Natural killer cell (primary cell): Measurements from ENCODE around the gene MST1. TPM values are rescaled to one million over a fixed set of nuclear protein-coding genes. Genes with fewer than 3 reads are reported as not detected.

ENCODE experiments used
- ATAC-seq, 3 donors: fragments of 150-1000 bp in 2 of 3; fragments of 200-7000 bp in 1 of 3; cut with Tn5 transposase; 1 replicate in 1 of 3; 2 replicates in 2 of 3; pipeline ENCODE4 v1.10.0; 2021; ENCODE audit warnings: mild to moderate bottlenecking in 2 of 3, moderate library complexity in 2 of 3
- DNase-seq, 2 donors: peaks; one replicate each; pipeline versions ENCODE4 v3.0.0 to v3.0.0-alpha.2; 2013 to 2021; ENCODE audit warnings: mixed read lengths in 1 of 2
- H3K27ac ChIP-seq: one replicate; pipeline ENCODE4 v1.5.1; 2013; ENCODE audit warnings: mild to moderate bottlenecking, low read length
- H3K27me3 ChIP-seq: one replicate; pipeline ENCODE4 v1.6.1; 2013; ENCODE audit warnings: low read length; ENCODE audit not compliant: control insufficient read depth, insufficient read depth
- H3K36me3 ChIP-seq: one replicate; pipeline ENCODE4 v1.6.1; 2013; ENCODE audit warnings: low read length; ENCODE audit not compliant: control insufficient read depth, insufficient read depth
- H3K4me1 ChIP-seq: one replicate; pipeline ENCODE4 v1.6.1; 2013; ENCODE audit warnings: low read length; ENCODE audit not compliant: control insufficient read depth, insufficient read depth
- H3K4me3 ChIP-seq: one replicate; pipeline ENCODE4 v1.5.1; 2013; ENCODE audit warnings: low read length
- H3K9me3 ChIP-seq: one replicate; pipeline ENCODE4 v1.6.1; 2013; ENCODE audit warnings: low read length; ENCODE audit not compliant: control insufficient read depth, insufficient read depth
- H3K27ac Mint-ChIP-seq, 2 donors: one replicate each; pipeline ENCODE4 v1.8.0; 2022; ENCODE audit warnings: mild to moderate bottlenecking in 2 of 2, mixed read lengths in 2 of 2, moderate library complexity in 1 of 2
- H3K27me3 Mint-ChIP-seq, 2 donors: one replicate each; pipeline ENCODE4 v1.8.0; 2022; ENCODE audit warnings: low read depth in 2 of 2, mixed read lengths in 2 of 2
- H3K36me3 Mint-ChIP-seq: one replicate; pipeline ENCODE4 v1.8.0; 2022; ENCODE audit warnings: mixed read lengths
- H3K4me1 Mint-ChIP-seq, 2 donors: one replicate each; pipeline ENCODE4 v1.8.0; 2022; ENCODE audit warnings: mixed read lengths in 2 of 2
- H3K4me3 Mint-ChIP-seq: one replicate; pipeline ENCODE4 v1.8.0; 2022; ENCODE audit warnings: mild to moderate bottlenecking, moderate library complexity, mixed read lengths
- H3K9me3 Mint-ChIP-seq, 2 donors: one replicate each; pipeline ENCODE4 v1.8.0; 2022; ENCODE audit warnings: mixed read lengths in 2 of 2
- WGBS: methylation state at CpG from one replicate; pipeline ENCODE4 v1.1.7; 2013; ENCODE audit warnings: missing lambda C conversion rate; ENCODE audit not compliant: insufficient coverage; 5-methylcytosine and 5-hydroxymethylcytosine counted together
- intact Hi-C: fragments of 100-400 bp; cut with micrococcal nuclease; formaldehyde crosslinking; loops from one replicate; pipeline ENCODE4 v1.14.2; 2022
- total RNA-seq, 4 donors: library from RNA; stranded (reverse); fragments of 120-200 nt in 1 of 4; gene quantifications; one replicate each; pipeline versions ENCODE4 v1.2.3 to v1.2.4, GENCODE V29; 2013 to 2022
- TF ChIP-seq, protein P1 (sequence below): fragments of 200-600 bp; IDR thresholded peaks from one replicate; pipeline ENCODE4 v1.8.0; 2022; ENCODE audit warnings: antibody characterized with exemption

MST1 gene
- total RNA-seq, 3 donors from 2014 or later (not counting 1 experiment from before 2014, with no cell fraction given), result 9.5 to 19.1 (median 15.2) TPM

DNA sequence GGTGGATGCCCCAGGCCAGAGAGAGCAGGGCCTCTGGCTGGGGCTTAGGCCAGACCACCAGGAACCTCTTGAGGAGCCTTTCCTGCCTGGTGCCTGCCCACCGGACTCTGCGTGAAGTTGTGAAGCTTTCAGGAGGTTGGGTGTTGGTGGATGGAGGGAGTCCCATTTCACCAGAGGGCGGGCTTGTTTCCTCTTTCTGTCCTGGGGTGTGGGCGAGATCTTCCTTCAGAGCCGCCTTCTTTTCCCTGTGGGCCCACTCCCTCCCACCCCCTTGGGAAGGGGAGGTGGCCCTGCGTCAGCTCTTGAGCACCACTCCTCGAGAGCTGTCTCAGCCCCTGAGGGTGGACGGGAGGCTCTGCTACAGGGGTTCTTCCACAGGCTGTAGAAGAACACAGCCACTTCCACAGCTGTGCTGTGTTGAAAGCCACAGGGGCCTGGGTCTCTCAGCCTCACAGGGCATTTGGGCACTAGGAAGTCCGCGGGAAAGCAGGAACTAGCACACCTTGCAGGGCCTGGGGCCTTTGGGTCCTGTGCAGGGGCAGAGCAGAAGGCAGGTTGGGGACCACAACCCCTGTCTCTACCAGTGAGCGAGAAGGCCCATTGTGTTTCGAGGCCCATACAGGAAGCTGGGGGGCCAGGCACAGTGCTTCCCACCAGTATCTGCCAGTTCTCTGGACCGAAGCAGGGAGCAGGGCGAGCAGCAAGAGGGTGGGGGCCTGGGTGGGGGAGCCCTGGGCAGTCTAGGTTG is 28.1 kb upstream of the MST1 start:
- Mint-ChIP-seq H3K27ac (no peak overlapping the region), H3K27me3 (no peaks in the 10 kb centered on the region), H3K4me3 (peak overlapping the region; percentile 49), H3K9me3 (no peaks in the 10 kb centered on the region), H3K4me1 (peaks cover 17 to 41% of the 10 kb centered on the region in 2 donors), H3K36me3 (no peaks in the 10 kb centered on the region)
- H3K36me3 ChIP-seq, result peaks cover 8% of the 10 kb centered on the region
- H3K4me3 ChIP-seq, result no peak overlapping the region
- TF ChIP-seq, protein P1, sequence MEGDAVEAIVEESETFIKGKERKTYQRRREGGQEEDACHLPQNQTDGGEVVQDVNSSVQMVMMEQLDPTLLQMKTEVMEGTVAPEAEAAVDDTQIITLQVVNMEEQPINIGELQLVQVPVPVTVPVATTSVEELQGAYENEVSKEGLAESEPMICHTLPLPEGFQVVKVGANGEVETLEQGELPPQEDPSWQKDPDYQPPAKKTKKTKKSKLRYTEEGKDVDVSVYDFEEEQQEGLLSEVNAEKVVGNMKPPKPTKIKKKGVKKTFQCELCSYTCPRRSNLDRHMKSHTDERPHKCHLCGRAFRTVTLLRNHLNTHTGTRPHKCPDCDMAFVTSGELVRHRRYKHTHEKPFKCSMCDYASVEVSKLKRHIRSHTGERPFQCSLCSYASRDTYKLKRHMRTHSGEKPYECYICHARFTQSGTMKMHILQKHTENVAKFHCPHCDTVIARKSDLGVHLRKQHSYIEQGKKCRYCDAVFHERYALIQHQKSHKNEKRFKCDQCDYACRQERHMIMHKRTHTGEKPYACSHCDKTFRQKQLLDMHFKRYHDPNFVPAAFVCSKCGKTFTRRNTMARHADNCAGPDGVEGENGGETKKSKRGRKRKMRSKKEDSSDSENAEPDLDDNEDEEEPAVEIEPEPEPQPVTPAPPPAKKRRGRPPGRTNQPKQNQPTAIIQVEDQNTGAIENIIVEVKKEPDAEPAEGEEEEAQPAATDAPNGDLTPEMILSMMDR, result no peak
- no peaks in the 10 kb centered on the region for H3K27me3 ChIP-seq
- DNase-seq (no peak), ATAC-seq (no peak)
- intact Hi-C loops, result no loop called here
- H3K27ac ChIP-seq, result no peak overlapping the region
- no peaks in the 10 kb centered on the region for H3K9me3 ChIP-seq
- WGBS, result 88% methylated on average over 14 of the region's 14 CpGs
- H3K4me1 ChIP-seq, result peaks cover 40% of the 10 kb centered on the region

DNA sequence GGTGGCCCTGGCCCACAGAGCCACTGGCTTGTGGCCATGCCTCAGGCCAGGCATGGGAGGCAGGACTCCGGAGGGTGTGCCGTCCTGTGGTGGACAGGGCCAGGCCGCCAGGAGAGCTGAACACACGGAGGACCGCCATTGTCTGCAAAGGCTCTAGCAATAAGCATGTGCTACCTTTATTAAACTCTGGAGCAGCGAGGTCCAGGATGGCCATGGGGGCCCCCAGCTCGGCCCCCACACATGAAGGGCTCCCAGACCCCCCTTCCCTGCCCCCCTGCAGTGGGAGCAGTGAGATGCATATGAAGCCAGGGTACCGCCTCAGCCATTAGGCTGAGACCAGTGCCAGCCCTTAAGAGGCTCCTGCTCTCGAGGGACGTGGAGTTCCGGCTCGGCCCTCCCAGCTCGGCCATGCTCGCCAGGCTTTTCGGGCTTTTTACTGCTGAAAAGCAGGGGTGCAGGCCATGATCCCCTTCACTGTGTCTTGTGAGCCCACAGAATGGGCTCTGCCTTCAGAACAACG is 27.5 kb upstream of the MST1 start:
- Histone ChIP-seq H3K27me3 (no peaks in the 10 kb centered on the region), H3K4me3 (no peak overlapping the region), H3K9me3 (no peaks in the 10 kb centered on the region), H3K36me3 (peaks cover 4% of the 10 kb centered on the region), H3K27ac (no peak overlapping the region), H3K4me1 (peaks cover 42% of the 10 kb centered on the region)
- Mint-ChIP-seq H3K27me3 (no peaks in the 10 kb centered on the region), H3K9me3 (no peaks in the 10 kb centered on the region), H3K4me3 (no peak overlapping the region), H3K27ac (no peak overlapping the region), H3K4me1 (peaks cover 23 to 46% of the 10 kb centered on the region in 2 donors), H3K36me3 (no peaks in the 10 kb centered on the region)
- intact Hi-C loops, result no loop called here
- TF ChIP-seq, protein P1, result no peak
- DNase-seq (no peak), ATAC-seq (no peak)
- WGBS, result 97% methylated on average over 16 of the region's 16 CpGs

DNA sequence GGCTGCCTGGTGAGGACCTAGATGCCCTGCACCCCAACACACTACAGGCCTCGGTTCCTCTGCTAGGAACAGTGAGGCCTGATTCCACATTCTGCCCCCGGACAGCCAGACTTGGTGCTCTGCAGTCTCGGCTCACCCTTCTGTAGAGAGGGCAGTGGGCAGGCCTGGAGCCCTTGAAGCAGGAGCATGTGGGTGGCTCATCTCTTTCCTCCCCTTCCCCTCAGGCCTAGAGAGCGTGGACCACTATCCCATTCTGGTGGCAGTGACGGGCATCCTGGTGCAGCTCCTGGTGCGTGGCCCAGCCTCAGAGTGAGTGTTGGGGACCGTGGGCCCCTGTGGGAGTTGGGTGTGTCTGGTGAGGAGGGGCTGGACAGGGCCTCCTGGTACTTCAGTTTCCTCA is 26.9 kb upstream of the MST1 start:
- H3K27me3 ChIP-seq, result no peaks in the 10 kb centered on the region
- ATAC-seq (no peak), DNase-seq (no peak)
- 94% methylated on average over 7 of the region's 7 CpGs for WGBS
- Mint-ChIP-seq H3K9me3 (no peaks in the 10 kb centered on the region), H3K27ac (no peak overlapping the region), H3K4me3 (peak overlapping the region; percentile 31), H3K4me1 (peaks cover 28 to 49% of the 10 kb centered on the region in 2 donors), H3K27me3 (no peaks in the 10 kb centered on the region), H3K36me3 (no peaks in the 10 kb centered on the region)
- no peak overlapping the region for H3K4me3 ChIP-seq
- peaks cover 48% of the 10 kb centered on the region for H3K4me1 ChIP-seq
- no peak overlapping the region for H3K27ac ChIP-seq
- H3K9me3 ChIP-seq, result no peaks in the 10 kb centered on the region
- intact Hi-C loops, result no loop called here
- TF ChIP-seq, protein P1, result no peak
- H3K36me3 ChIP-seq, result peaks cover under 1% of the 10 kb centered on the region
